Activated naive CD8-positive, alpha-beta T cell (primary cell): Measurements from ENCODE around the gene GPX3.
A peak's percentile ranks its signal among the peaks of the same experiment; 100 is the strongest.

Experiments used
- H3K27ac Mint-ChIP-seq: one replicate; pipeline ENCODE4 v1.8.0; 2021; ENCODE audit warnings: mixed read lengths
- H3K27me3 Mint-ChIP-seq: one replicate; pipeline ENCODE4 v1.8.0; 2021; ENCODE audit warnings: mixed read lengths
- H3K36me3 Mint-ChIP-seq: one replicate; pipeline ENCODE4 v1.8.0; 2021; ENCODE audit warnings: mixed read lengths
- H3K4me1 Mint-ChIP-seq: one replicate; pipeline ENCODE4 v1.8.0; 2021; ENCODE audit warnings: low read depth, mixed read lengths
- H3K4me3 Mint-ChIP-seq: one replicate; pipeline ENCODE4 v1.8.0; 2021; ENCODE audit warnings: mild to moderate bottlenecking, mixed read lengths
- H3K9me3 Mint-ChIP-seq: one replicate; pipeline ENCODE4 v1.8.0; 2021; ENCODE audit warnings: low read depth, mixed read lengths

GPX3 gene

DNA sequence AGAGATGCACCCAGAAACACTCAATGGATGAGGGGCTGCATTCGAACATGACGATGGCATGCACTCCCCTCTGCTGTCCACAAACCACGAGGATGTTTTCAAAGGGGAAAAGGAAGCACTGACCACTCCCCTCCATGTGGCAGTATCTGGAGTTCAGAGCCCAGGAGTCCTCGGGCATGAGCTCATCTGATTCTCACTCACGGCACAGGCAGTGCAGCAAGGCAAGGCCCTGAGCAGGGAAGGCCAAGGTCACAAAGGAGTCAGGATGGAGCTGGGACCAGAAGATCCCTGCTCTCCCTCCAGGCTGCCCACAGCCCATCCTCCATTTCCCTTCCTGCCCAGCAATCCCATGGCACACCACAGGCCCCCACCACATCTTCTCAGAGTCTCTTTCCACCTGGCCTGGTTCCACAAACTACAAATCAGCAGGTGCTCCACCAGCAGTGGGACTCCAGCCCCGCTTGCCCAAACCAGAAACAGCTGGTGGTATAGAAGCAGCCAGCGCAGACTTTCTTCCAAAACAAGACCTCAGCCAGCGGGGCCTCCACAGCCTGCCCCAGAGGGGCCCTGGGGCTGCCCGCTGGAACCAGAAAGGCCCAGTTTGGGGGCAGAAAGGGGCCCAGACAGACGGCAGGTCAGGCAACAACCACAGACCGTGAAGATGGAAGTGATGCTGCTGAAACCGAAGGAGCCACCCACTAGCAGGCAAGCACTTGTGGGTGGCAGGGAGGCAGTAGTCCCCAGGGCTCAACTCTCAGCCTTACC is 48.2 kb downstream of the GPX3 start:
- Mint-ChIP-seq H3K9me3 (no peaks in the 10 kb centered on the region), H3K4me3 (peak overlapping the region; percentile 70), H3K27me3 (no peaks in the 10 kb centered on the region), H3K36me3 (peaks cover 2% of the 10 kb centered on the region), H3K4me1 (peaks cover 84% of the 10 kb centered on the region), H3K27ac (peak overlapping the region; percentile 92)

DNA sequence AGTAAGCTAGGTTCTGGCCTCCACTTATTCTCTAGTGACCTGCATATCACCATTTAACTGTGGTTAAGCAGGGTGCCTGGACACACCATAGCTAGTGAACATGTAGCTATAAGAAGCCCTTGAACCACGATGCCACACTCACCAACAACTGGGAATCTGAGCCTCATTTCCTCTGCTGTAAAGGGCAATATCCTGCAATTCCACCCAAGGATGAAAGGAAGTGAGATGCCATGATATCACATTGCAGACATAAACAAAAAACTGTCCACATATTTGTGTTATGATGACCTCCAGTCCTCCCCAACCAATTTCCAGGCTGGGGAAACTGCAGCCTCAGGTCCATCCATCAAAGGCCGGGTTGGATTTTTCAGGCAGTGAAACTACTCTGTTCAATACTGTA is 50.1 kb downstream of the GPX3 start:
- no peaks in the 10 kb centered on the region for H3K27me3 Mint-ChIP-seq
- H3K4me1 Mint-ChIP-seq = peaks cover 85% of the 10 kb centered on the region
- H3K36me3 Mint-ChIP-seq = peaks cover 2% of the 10 kb centered on the region
- H3K9me3 Mint-ChIP-seq = no peaks in the 10 kb centered on the region
- no peak overlapping the region for H3K27ac Mint-ChIP-seq
- H3K4me3 Mint-ChIP-seq = no peak overlapping the region

DNA sequence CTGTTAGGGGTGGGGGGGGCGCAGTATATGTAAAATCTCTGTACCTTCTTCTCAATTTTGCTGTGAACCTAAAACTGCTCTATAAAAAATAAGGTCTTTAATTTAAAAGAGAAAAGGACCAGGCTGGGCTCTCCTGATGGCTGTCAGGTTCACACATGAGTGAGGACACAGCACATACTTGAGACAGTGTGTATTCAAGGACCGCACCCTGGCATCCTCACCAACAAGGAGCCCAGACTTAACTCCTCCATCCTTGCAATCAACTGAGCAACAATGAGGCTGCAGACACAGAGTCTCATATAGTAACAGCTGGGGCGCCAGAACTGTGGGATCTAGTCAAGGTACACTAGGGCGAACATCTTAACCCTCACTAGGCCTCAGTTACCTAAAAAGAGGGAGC is 50.6 kb downstream of the GPX3 start:
- Mint-ChIP-seq H3K36me3 (peaks cover 2% of the 10 kb centered on the region), H3K27ac (no peak overlapping the region), H3K9me3 (no peaks in the 10 kb centered on the region), H3K4me3 (no peak overlapping the region), H3K27me3 (no peaks in the 10 kb centered on the region), H3K4me1 (peaks cover 85% of the 10 kb centered on the region)

DNA sequence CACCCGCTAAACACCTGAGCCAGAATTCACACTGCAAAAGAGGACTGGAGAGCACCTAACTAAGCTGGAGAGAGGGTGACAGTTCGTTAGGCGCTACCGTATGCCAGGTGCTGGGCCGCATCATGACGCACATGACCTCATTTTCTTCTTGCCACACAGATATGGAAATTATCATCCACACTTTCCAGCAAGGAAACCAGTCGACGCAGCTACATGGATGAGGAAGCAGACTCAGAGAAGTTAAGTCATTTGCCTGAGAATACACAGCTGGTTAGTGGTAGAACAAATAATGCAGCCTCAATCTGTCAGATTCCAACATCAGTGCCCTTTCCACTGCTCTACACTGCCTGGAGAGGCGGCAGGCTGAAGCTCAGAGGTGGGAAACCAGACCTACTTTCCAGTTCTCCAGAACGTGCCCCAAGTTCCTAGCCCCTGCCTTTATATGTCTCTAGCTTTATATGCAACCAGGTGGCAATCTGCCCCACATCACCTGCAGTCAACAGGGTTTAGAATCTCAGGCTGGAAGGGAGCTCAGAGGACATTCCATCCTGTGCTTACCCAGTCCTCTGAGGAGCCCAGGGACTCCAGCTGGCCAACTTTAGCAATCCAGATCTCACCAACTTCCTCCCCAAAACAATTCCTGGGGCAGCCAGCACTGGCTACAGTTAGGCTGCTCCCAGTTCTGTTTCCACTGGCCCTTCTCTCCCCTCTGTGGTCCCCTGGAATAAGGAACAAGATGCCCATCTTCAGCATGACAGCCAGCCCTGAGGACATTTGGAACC is 51.6 kb downstream of the GPX3 start:
- Mint-ChIP-seq H3K27me3 (no peaks in the 10 kb centered on the region), H3K36me3 (peaks cover 4% of the 10 kb centered on the region), H3K4me1 (peaks cover 85% of the 10 kb centered on the region), H3K27ac (peak overlapping the region; percentile 51), H3K4me3 (no peak overlapping the region), H3K9me3 (no peaks in the 10 kb centered on the region)

DNA sequence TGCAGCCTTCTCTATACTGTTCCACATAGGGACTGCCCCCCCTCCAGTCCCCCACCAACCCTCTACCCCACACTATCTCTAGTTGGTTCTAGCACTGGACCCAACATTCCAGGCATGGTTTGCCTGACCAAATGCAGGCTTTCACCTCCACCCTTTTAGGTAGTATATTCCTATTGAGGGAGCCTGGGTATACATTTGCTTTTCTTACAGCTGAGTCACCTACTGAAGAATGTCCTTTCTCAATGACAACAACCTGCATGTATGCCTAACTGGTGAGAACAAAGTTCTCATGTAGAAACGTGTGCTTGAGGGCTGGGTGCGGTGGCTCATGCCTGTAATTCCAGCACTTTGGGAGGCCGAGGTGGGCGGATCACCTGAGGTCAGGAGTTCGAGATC is 52.2 kb downstream of the GPX3 start:
- no peak overlapping the region for H3K4me3 Mint-ChIP-seq
- no peaks in the 10 kb centered on the region for H3K9me3 Mint-ChIP-seq
- peaks cover 85% of the 10 kb centered on the region for H3K4me1 Mint-ChIP-seq
- H3K27ac Mint-ChIP-seq = peak overlapping the region; percentile 51
- no peaks in the 10 kb centered on the region for H3K27me3 Mint-ChIP-seq
- H3K36me3 Mint-ChIP-seq = peaks cover 4% of the 10 kb centered on the region

DNA sequence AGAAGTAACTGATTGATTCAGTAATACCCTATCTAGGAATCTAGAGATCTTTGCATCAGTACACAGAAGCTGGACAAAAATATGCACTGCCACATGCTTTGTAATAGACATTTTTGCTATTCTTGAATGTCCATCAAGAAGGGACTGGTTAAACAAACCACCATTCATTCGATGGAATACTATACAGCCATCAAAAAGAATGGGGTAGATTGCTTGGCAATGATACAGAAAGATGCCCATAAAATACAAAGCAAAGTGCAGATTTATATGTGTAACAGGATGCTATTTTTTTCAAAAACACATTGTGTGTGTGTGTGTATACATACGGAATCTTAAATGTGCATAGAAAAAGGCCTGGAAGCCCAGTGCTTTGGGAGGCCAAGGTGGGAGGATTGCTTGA is 52.9 kb downstream of the GPX3 start:
- Mint-ChIP-seq H3K4me3 (no peak overlapping the region), H3K9me3 (no peaks in the 10 kb centered on the region), H3K27me3 (no peaks in the 10 kb centered on the region), H3K36me3 (peaks cover 10% of the 10 kb centered on the region), H3K27ac (no peak overlapping the region), H3K4me1 (peaks cover 85% of the 10 kb centered on the region)

DNA sequence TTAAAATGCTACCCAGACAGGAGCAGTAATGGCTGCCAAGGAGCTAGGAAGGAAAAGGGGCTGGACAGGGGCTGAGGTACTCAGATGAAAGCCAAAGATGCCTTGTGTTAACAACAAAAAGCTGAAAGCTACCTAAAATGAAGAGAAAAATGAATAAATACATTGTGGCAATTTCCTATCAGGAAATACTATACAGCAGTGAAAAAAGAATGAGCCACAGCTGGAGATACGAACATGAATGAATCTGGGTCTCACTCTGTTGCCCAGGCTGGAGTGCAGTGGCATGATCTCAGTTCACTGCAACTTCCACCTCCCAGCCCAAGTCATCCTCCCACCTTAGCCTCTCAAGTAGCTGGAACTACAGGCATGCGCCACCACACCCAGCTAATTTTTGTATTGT is 54.2 kb downstream of the GPX3 start:
- H3K4me3 Mint-ChIP-seq = no peak overlapping the region
- H3K27me3 Mint-ChIP-seq = no peaks in the 10 kb centered on the region
- H3K36me3 Mint-ChIP-seq = peaks cover 10% of the 10 kb centered on the region
- no peaks in the 10 kb centered on the region for H3K9me3 Mint-ChIP-seq
- no peak overlapping the region for H3K27ac Mint-ChIP-seq
- peaks cover 82% of the 10 kb centered on the region for H3K4me1 Mint-ChIP-seq

DNA sequence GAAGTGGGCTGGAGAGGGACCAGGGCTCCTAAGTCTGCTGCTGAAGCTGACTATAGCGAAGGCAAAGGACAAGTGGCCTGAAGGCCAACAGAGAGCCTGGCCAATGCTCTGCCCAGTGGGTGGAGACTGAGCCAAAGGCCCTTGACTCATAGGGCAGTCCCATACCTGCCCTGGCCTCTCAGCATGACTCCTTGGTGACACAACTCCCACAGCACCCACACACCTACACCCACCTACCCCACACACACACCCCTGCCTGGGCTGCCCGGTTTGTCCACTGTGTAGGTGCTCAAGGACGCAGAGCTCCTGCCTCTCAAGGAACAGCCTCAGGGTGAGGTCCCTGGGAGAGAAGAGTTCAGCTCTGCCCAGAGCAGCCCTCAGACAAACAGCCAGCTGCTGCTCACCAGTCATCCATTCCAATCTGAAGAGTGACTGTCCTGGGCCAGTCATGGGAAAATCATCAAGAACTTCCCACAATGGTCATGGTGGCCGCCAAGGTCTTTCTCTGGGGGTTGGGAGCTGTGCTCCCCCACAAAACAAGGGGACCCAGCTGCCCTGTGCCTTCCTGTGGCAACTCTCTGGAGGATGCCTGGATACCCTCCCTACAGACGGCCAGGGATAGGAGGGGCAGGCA is 55.4 kb downstream of the GPX3 start:
- Mint-ChIP-seq H3K27me3 (no peaks in the 10 kb centered on the region), H3K27ac (peak overlapping the region; percentile 95), H3K4me1 (peaks cover 76% of the 10 kb centered on the region), H3K9me3 (no peaks in the 10 kb centered on the region), H3K36me3 (peaks cover 8% of the 10 kb centered on the region), H3K4me3 (peak overlapping the region; percentile 96)

DNA sequence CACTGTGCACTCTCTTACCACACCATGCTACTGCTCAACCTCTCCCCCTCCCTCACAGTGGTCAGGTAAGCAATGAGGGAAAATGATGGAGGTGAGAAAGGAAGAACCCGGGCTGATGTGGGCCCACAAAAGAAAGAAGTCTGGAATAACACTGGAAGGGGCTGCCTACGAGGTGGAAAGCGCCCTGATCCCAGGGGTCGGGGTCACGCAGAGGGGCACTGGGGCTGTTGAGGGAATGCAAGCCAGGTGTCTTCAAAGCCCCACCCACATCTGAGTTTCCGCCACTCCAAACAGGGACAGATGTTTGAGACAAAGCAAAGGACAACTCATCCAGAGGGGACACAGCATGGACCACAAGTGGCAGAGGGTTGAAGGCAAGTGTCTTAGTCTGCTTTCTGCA is 56.2 kb downstream of the GPX3 start:
- H3K4me1 Mint-ChIP-seq = peaks cover 69% of the 10 kb centered on the region
- H3K9me3 Mint-ChIP-seq = no peaks in the 10 kb centered on the region
- no peaks in the 10 kb centered on the region for H3K27me3 Mint-ChIP-seq
- peaks cover 8% of the 10 kb centered on the region for H3K36me3 Mint-ChIP-seq
- H3K27ac Mint-ChIP-seq = peak overlapping the region; percentile 95
- peak overlapping the region; percentile 96 for H3K4me3 Mint-ChIP-seq

DNA sequence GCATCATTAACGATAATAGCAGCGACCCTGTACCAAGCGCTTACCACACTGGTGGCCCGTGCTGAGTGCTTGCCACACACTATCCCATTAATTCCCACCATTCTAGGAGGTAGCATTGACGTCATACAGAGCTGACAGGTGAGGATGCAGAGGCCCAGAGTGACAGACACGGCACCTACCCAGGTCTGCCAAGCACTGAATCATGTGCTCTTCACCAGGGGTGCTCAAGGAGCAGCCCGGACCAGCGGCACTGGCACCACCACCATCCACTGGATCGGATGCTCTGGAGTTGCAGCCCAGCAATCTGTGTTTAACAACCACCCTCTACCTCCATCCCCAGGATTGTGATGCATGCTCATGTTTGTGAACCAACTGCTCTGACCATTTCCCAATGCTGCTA is 57.0 kb downstream of the GPX3 start:
- peaks cover 8% of the 10 kb centered on the region for H3K36me3 Mint-ChIP-seq
- H3K4me1 Mint-ChIP-seq = peaks cover 67% of the 10 kb centered on the region
- peak overlapping the region; percentile 95 for H3K27ac Mint-ChIP-seq
- H3K4me3 Mint-ChIP-seq = peak overlapping the region; percentile 96
- H3K9me3 Mint-ChIP-seq = no peaks in the 10 kb centered on the region
- no peaks in the 10 kb centered on the region for H3K27me3 Mint-ChIP-seq

DNA sequence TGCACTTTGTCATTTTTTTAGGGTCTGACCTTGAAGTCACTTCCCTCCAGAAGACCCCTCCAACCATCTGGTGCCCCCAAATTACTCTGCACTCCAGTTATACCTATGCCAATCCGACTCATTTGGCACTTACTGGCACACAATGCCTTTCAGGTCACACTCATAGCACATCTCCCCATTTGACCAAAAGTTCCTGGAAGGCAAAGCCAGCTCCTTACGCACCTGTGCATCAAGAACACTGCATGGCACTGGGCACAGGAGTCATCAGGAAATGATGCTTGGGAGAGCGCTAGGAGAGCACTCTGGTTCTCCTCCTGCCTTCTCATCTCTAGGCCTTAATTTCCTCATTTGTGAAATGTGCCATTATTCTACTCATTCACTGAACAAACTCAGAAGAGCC is 57.6 kb downstream of the GPX3 start:
- H3K4me1 Mint-ChIP-seq = peaks cover 69% of the 10 kb centered on the region
- no peaks in the 10 kb centered on the region for H3K27me3 Mint-ChIP-seq
- H3K9me3 Mint-ChIP-seq = no peaks in the 10 kb centered on the region
- H3K36me3 Mint-ChIP-seq = peaks cover 8% of the 10 kb centered on the region
- peak overlapping the region; percentile 95 for H3K27ac Mint-ChIP-seq
- peak overlapping the region; percentile 96 for H3K4me3 Mint-ChIP-seq
